ENCODE data around the gene TMEM184A. TPM values are rescaled to one million over a fixed set of nuclear protein-coding genes. Genes with fewer than 3 reads are reported as not detected.

The TMEM184A gene
- total and polyA plus RNA-seq, 2 of the 8 experiments (the other 6 are each of a cell fraction or from before 2014, with no cell fraction given), result 1.8 to 2.1 TPM

DNA sequence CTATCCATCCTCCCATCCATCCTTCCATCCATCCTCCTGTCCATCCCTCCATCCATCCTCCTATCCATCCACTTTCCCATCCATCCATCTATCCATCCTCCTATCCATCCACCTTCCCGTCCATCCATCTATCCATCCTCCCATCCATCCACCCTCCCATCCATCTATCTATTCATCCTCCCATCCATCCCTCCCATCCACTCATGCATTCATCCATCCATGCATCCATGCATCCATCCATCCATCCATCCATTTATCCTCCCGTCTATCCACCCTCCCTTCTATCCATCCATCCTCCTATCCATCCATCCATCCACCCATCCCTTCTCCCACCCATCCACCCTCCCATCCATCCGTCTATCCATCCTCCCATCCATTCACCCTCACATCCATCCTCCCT, 39.0 kb upstream of the TMEM184A start (continued):
- TF ChIP-seq SP4 (IDR thresholded peaks at IDR 0.05; ENCODE audit: low read length) (no peak), CHD1 (IDR thresholded peaks at IDR 0.05; ENCODE audit: low read depth, low read length) (no peak), TCF12 (IDR thresholded peaks at IDR 0.05; ENCODE audit: low read depth, low read length) (no peak), RXRA (IDR thresholded peaks at IDR 0.05; ENCODE audit: insufficient read depth, low read depth, low read length) (no peak)
